ENCODE results near the gene DCAF10. TPM values are rescaled to one million over a fixed set of nuclear protein-coding genes. Genes with fewer than 3 reads are reported as not detected.
"Not testable (repeated sequence)": the region's sequence is repeated elsewhere in the genome, so short reads cannot be mapped to it uniquely, and the experiment has no call there.

Gene DCAF10
- total and polyA plus RNA-seq, 2 experiments from 2014 or later = 15.8 to 20.9 TPM

DNA sequence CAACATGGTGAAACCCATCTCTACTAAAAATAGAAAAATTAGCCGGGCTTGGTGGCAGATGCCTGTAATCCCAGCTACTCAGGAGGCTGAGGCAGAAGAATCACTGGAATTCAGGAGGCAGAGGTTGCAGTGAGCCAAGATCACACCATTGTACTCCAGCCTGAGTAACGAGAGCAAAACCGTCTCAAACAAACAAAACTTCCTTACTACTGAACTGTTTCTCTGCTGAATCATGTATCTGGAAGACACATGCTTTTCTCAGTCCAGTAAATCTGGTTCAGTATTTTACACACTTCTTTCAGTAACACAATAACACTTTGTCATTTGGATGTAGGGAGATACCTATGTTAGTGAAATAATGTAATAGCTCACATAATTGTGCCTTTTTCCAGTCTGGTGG lies 39.1 kb upstream of the DCAF10 start:
- peak; percentile 80 for DNase-seq
- peak overlapping the region; percentile 65 for H3K27ac ChIP-seq
- WGBS, 2 experiments (ENCODE audit: low coverage in 1 of 2, low lambda C conversion rate in 2 of 2, missing lambda C conversion rate in 2 of 2) = 21 to 24% methylated on average over 3 of the region's 3 CpGs
- no peaks in the 10 kb centered on the region for H4K20me1 ChIP-seq (ENCODE audit: insufficient read depth)
- no peaks in the 10 kb centered on the region for H3K27me3 ChIP-seq (replicated peaks; ENCODE audit: insufficient read depth)
- H3K36me3 ChIP-seq (ENCODE audit: low read depth) = no peaks in the 10 kb centered on the region
- H3K9me2 ChIP-seq (ENCODE audit: insufficient read depth) = no peaks in the 10 kb centered on the region
- H2AFZ ChIP-seq = no peak overlapping the region
- no peak for TF ChIP-seq EZH2 (IDR thresholded peaks at IDR 0.05; ENCODE audit: insufficient read depth, poor library complexity, severe bottlenecking)
- TF ChIP-seq EZH2phosphoT487 (IDR thresholded peaks at IDR 0.05; ENCODE audit: insufficient read depth, low read depth) = no peak
- no peaks in the 10 kb centered on the region for H3K79me2 ChIP-seq (ENCODE audit: insufficient read depth)
- H3K4me3 ChIP-seq = no peak overlapping the region
- H3K9me3 ChIP-seq (ENCODE audit: low read depth) = no peaks in the 10 kb centered on the region
- in situ Hi-C loops (cut with MboI) = no loop called here
- peaks cover 25% of the 10 kb centered on the region for H3F3A ChIP-seq (ENCODE audit: insufficient read depth)
- peak overlapping the region; percentile 3; the same call in 1 of the 2 replicates for H3K9ac ChIP-seq
- no peak overlapping the region for H3K4me2 ChIP-seq (ENCODE audit: unreplicated experiment)
- H3K4me1 ChIP-seq (ENCODE audit: insufficient read depth) = peaks cover 17% of the 10 kb centered on the region

DNA sequence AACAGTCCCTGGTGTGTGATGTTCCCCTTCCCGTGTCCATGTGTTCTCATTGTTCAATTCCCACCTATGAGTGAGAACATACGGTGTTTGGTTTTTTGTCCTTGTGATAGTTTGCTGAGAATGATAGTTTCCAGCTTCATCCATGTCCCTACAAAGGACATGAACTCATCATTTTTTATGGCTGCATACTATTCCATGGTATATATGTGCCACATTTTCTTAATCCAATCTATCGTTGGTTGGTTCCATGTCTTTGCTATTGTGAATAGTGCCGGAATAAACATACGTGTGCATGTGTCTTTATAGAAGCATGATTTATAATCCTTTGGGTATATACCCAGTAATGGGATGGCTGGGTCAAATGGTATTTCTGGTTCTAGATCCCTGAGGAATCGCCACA lies 35.3 kb upstream of the DCAF10 start:
- H3K9me2 ChIP-seq (ENCODE audit: insufficient read depth); H3K36me3 ChIP-seq (ENCODE audit: low read depth); in situ Hi-C loops (cut with MboI); H3K79me2 ChIP-seq (ENCODE audit: insufficient read depth); H3K27me3 ChIP-seq (replicated peaks; ENCODE audit: insufficient read depth); DNase-seq; H3K4me3 ChIP-seq; H4K20me1 ChIP-seq (ENCODE audit: insufficient read depth); H3K9ac ChIP-seq; H3K9me3 ChIP-seq (ENCODE audit: low read depth); H2AFZ ChIP-seq; H3K4me2 ChIP-seq (ENCODE audit: unreplicated experiment); H3K27ac ChIP-seq: not testable (repeated sequence)
- Histone ChIP-seq H3K4me1 (ENCODE audit: insufficient read depth) (peaks cover 14% of the 10 kb centered on the region), H3F3A (ENCODE audit: insufficient read depth) (peaks cover 20% of the 10 kb centered on the region)
- WGBS, 2 experiments (ENCODE audit: low coverage in 1 of 2, low lambda C conversion rate in 2 of 2, missing lambda C conversion rate in 2 of 2) = 78 to 81% methylated on average over 5 to 6 of the region's 6 CpGs

DNA sequence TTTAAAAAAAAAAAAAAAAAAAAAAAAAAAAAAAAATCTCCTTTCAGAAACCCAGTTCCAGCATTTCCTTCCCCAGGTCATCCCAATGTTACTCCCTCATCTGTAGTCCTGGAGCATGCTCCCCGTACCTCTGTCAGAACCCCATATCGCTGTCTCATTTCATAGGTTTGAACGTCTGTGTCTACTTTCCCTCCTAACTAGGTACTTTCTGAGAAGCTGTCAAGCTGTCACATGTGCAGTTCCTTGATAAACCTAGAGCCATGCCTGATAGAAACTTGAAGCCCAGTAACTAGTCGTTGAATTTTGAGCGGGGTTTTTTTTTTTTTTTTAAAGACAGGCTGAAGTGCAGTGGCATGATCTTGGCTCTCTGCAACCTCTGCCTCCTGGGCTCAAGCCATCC lies 31.3 kb upstream of the DCAF10 start:
- Histone ChIP-seq H3K27me3 (replicated peaks; ENCODE audit: insufficient read depth) (no peaks in the 10 kb centered on the region), H4K20me1 (ENCODE audit: insufficient read depth) (no peaks in the 10 kb centered on the region), H3K9ac (no peak overlapping the region), H2AFZ (no peak overlapping the region), H3K4me1 (ENCODE audit: insufficient read depth) (peaks cover 4% of the 10 kb centered on the region; the same call in 1 of the 2 replicates), H3F3A (ENCODE audit: insufficient read depth) (no peaks in the 10 kb centered on the region), H3K79me2 (ENCODE audit: insufficient read depth) (no peaks in the 10 kb centered on the region), H3K4me2 (ENCODE audit: unreplicated experiment) (no peak overlapping the region), H3K27ac (no peak overlapping the region), H3K36me3 (ENCODE audit: low read depth) (no peaks in the 10 kb centered on the region), H3K9me3 (ENCODE audit: low read depth) (no peaks in the 10 kb centered on the region), H3K9me2 (ENCODE audit: insufficient read depth) (no peaks in the 10 kb centered on the region), H3K4me3 (no peak overlapping the region)
- in situ Hi-C loops (cut with MboI) = no loop called here
- no peak for DNase-seq
- TF ChIP-seq EZH2 (IDR thresholded peaks at IDR 0.05; ENCODE audit: insufficient read depth, poor library complexity, severe bottlenecking) (no peak), EZH2phosphoT487 (IDR thresholded peaks at IDR 0.05; ENCODE audit: insufficient read depth, low read depth) (no peak)
- WGBS, 2 experiments (ENCODE audit: low coverage in 1 of 2, low lambda C conversion rate in 2 of 2, missing lambda C conversion rate in 2 of 2) = 89% methylated on average over 5 of the region's 5 CpGs

DNA sequence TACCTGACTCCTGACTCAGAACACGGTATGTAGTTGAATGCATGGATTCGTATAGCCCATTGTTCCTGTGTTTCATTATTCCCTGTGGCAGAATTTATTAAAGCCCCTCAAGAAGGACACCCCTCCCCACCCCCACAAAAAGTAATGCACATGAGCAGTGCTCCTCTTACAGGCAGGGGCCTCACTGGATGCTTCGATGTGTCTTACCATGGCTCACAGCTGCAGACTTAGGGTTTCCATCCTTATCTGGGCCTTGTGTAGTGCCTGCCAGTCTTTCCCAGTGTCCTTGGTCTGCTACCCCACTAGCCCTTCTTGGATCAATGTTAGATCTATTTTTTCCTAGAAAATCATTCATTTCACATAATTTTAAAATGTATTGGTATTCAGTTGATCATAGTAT lies 30.6 kb upstream of the DCAF10 start:
- DNase-seq = no peak
- H2AFZ ChIP-seq = no peak overlapping the region
- no peak overlapping the region for H3K4me2 ChIP-seq (ENCODE audit: unreplicated experiment)
- H3K27ac ChIP-seq = no peak overlapping the region
- no peaks in the 10 kb centered on the region for H3K36me3 ChIP-seq (ENCODE audit: low read depth)
- H3K27me3 ChIP-seq (replicated peaks; ENCODE audit: insufficient read depth) = no peaks in the 10 kb centered on the region
- no peaks in the 10 kb centered on the region for H3K9me2 ChIP-seq (ENCODE audit: insufficient read depth)
- H3K9ac ChIP-seq = no peak overlapping the region
- TF ChIP-seq EZH2phosphoT487 (IDR thresholded peaks at IDR 0.05; ENCODE audit: insufficient read depth, low read depth) = no peak
- no peak for TF ChIP-seq EZH2 (IDR thresholded peaks at IDR 0.05; ENCODE audit: insufficient read depth, poor library complexity, severe bottlenecking)
- no peaks in the 10 kb centered on the region for H4K20me1 ChIP-seq (ENCODE audit: insufficient read depth)
- no peaks in the 10 kb centered on the region for H3K79me2 ChIP-seq (ENCODE audit: insufficient read depth)
- 93 to 95% methylated on average over 3 of the region's 3 CpGs for WGBS, 2 experiments (ENCODE audit: low coverage in 1 of 2, low lambda C conversion rate in 2 of 2, missing lambda C conversion rate in 2 of 2)
- H3K4me3 ChIP-seq = no peak overlapping the region
- peaks cover 4% of the 10 kb centered on the region; the same call in 1 of the 2 replicates for H3F3A ChIP-seq (ENCODE audit: insufficient read depth)
- in situ Hi-C loops (cut with MboI) = no loop called here
- H3K4me1 ChIP-seq (ENCODE audit: insufficient read depth) = peaks cover 11% of the 10 kb centered on the region
- no peaks in the 10 kb centered on the region for H3K9me3 ChIP-seq (ENCODE audit: low read depth)
